HPDE6-E6E7 (cell line): ENCODE measurements around the gene HPS4.

ENCODE experiments used
- DNase-seq: peaks from one replicate; pipeline ENCODE4 v3.0.0; 2011; ENCODE audit warnings: missing footprints; ENCODE audit errors: extremely low spot score

HPS4 gene

DNA sequence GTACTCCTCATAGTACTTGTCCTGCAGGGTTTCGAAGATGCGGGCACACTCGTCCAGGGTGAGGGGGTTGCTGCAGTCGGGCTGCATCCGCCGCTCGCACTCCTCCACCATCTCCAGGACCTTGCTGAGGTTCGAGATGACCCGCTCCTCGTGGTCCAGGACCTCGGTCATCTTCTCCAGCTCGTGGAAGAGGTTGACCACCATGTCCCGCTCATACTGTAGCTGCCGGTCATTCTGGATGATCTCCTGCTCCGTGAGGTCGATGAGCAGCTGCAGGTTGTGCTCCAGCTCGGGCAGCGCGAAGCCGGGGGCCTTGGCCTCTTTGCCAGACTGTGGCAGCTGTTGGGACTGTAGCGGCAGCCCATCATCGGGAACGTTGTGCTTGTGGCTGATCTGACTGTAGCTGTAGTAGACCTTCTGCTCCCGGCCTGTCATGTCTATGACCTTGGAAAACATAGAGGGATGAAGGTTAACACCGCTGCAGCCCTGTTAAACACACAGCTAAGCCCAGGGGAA is 15.7 kb upstream of the HPS4 start:
- no peak for DNase-seq

DNA sequence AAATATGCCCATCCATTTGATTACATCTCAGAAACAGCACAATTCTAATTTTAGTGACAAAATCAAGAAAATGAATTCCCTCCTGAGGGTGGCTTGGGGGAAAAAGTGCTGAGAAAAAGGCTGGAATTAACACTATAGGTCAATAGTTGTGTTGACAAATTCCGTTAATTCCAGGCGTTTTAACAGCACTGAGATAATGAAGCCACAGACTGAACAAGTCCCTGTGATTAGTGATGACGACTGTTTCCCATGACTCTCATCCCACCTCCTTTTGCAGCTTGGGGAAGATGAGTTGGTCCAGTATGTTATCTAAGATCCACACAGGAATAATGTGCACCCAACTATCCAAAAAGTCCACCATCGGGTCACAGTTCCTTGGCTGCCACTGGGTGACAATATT is 12.9 kb upstream of the HPS4 start:
- DNase-seq = no peak

GRCh38 chr22:26494506-26494905 is 10.9 kb upstream of the HPS4 start:
- no peak for DNase-seq

DNA sequence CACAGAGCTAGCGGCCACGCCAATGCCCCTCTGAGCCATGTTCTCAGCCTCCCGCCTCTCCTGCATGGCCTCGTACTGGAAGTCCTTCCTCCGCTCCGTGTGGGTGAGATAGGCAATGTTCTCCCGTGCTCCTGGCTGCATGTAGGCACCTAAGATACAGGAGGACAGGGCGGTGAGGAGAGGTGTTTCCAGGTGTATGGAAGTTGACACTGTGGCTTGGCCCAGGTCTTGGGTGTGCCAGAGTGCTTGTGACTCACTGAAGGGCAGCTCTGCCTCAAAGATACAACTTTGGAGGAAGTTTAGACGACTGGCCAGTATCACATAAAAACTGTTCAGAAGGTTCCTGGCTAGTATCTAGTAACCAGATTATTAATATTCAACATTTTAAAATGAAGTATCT is 8.6 kb upstream of the HPS4 start:
- no peak for DNase-seq

DNA sequence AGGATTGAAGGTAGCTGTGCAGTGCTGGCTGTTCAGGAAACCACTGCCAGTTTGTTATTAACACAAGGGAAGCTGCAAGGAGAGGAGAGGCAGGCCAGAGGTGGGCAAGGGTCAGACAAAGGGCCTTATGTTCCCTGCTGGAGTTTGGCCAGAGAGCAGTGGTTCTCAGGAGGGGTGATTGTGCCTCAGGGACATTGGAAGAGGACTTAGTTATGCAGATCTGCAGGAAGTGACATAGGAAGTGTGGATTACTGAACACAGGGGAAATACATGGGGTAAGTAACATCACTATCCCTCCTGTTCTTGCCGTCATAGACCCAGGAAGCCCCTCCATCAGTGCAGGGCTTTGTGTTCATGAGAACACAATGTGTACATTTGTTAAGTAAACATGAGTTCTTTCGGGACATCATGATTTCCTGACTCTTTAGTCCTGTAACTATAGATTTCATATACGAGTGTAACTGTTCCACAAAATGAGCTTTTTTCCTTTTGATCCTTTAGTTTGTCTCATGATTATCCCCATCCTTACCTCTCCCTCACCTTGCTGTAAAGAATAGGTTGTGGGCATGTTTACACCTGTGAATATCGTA is 6.0 kb upstream of the HPS4 start:
- no peak for DNase-seq

DNA sequence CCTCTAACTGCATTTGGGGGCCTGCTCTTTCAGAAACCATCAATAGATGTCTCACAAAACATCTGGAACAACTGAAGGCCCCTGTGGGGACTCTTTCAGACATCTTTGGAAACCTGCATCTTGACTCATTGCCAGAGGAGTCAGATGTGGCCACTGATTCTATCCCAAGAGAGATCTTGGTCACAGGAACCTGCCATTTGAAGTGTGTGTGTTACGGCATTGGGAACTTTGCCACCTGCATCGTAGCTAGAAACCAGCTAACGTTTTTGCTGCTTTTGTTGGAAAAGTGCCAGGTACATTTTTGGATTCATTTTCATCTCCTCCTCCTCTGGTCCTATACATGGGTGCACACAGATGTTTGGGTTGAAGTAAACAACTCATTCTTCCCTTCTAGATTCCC is 4.4 kb upstream of the HPS4 start:
- no peak for DNase-seq

GRCh38 chr22:26486394-26486793 is 2.8 kb upstream of the HPS4 start:
- DNase-seq = no peak

DNA sequence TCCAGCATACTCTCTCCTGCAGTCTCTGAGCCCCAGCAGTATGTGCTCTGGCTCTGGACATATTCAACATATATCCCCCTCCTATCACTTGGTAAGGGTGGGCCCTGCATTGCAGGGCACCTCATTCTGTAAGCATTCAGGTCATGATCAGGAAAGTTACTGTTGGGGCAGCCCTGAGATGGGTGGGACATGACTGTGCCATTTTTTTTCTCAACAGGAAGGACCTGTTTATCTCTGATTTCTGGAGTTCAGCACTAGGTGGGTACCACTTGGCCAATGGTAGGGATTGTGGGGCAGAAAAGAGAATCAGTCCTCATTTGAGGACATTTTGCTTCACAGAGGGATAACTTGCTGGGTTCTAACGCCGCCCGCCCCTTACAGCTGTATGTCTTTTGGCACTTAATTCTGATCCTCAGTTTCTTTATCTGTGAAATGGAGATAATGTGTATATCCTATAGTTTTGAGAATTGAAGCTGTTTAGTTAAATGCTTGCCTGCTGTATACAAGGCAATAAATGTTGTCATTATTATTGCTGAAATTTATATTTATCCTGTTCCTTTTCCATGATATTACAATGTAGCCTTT is 2.3 kb upstream of the HPS4 start:
- no peak for DNase-seq

- no peak for DNase-seq
Observed at GRCh38 chr22:26485013-26485412, 1.4 kb upstream of the HPS4 start.

DNA sequence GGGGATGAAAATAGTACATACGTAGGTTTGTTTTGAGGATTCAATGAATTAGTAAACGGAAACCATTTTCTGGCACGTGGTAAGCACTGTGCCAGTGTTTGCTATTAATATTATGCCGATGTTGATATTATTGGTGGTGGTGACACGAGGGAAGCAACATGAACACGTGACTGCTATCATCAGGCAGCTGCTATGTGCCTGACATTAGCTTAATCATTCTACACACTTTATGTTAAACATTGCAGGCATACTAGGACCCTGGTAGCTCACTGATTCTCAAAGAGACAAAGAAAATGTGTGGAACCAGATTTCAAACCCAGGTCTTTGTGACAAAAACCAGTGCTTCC is 750 bp upstream of the HPS4 start:
- DNase-seq = no peak

- DNase-seq = no peak
Observed at GRCh38 chr22:26483043-26483438, 542 bp downstream of the HPS4 start.

- DNase-seq = no peak
Observed at GRCh38 chr22:26482161-26482560, 1.4 kb downstream of the HPS4 start.

- DNase-seq = no peak
Observed at GRCh38 chr22:26481694-26482093, 1.9 kb downstream of the HPS4 start.

DNA sequence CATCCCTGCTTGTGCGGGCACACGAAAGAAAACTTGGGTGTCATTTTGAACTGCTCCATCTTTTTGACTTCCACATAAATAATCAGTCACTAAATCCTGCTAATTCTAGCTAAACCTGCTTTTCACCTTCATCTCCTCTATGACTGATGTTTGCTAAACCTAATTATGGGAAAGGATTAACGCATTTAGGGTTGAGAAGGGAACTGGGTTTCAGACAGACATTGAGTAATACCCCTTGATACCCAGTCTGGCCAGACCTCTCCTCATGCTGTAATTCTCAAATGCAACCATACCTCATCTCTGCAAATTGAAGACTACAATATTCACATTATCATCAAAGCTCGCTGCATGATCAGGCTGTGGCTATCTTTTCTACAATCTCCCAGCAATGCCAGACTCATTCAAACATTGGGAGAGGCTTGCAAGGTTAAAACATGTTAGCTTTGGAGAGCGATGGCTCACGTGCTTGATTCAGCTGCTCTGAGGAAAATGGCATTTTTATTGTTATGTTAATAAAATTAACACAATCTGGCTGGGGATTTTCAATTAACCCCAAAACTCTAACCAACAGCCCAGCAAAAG is 2.4 kb downstream of the HPS4 start:
- DNase-seq = no peak

- no peak for DNase-seq
Observed at GRCh38 chr22:26480611-26480932, 3.0 kb downstream of the HPS4 start.

DNA sequence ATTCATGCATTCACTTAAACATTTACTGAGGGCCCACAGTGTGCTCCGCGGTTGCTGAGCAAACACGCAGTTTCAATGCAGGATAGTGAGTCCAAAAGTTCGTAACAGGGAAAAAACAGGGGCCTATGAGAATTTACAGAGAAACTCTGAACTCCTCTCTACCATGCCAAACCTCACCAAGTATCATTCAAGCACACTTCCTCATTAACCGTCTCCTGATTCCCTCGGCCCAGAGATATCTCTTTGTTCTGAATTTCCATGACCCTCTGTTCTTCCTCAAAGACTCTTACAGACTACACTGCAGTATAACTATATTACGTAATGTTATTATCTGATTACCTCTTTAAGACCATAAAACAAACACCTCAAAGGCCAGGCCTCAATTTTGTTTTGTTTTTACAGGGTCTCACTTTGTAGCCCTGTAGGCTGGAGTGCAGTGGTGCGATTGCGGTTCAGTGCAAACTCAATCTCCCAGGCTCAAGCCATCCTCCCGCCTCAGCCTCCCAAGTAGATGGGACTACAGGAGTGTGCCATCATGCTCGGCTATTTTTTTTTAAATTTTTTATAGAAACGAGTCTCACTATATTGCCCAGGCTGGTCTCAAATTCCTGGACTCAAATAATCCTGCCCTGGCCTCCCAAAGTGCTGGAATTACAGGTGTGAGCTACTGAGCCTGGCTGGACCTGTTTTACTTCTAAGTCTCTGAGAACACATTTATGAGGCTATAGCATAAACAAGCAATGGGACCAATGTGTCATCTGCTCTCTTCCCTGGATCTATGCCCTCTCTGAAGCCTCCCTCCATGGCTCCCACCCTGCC is 3.6 kb downstream of the HPS4 start:
- no peak for DNase-seq

DNA sequence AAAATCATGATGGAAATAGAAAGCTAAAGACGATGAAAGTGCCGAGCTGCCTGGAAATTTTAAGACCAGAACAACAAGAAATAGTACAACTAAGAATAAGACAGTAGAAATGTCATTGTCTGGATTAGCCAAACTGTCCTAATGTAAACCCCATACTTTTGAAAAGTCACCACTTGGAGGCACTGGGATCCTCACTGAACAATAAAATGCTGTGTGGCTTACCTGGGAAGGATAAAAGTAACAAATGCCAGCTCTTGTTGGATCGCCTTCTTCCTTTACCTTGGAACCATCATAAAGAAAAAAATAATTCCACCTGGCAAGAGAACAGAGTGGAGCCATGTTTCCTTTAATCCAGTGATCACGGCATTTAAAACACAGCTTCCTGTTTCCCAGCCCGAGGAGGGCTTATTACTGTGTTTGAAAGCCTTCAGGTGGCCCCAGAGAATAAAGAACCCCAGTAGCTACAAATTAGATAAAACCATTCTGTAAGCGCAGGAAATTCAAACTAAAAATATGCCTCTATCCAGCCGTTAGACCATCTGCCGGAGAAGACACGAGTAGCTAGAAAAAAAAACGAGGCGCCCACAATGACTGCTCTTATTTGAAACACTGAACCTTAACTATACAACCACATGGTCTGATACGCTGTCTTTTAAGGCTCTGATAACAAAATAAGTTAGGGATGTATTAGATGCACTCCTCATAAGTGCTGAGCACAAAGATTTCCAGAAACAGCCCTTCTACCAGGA is 4.4 kb downstream of the HPS4 start:
- DNase-seq = no peak

DNA sequence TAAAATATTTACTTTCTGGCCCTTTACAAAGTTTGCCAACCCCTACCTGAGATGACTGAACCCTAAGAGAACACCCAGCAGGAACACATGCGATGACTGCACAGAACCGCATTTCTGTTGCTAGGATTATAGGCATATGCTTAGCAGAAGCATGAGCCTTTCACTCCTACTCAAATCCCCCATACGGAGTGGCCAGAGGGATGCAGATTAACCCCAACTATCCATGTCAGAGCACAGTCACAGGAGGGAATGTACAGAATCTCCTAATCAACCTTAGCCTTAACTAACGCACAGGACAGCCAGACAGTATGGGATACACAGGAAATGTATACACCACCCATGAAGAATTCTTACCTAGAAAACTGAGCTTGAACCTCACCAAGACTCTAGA is 6.2 kb downstream of the HPS4 start:
- no peak for DNase-seq

GRCh38 chr22:26476705-26477340 is 6.8 kb downstream of the HPS4 start:
- DNase-seq = no peak

DNA sequence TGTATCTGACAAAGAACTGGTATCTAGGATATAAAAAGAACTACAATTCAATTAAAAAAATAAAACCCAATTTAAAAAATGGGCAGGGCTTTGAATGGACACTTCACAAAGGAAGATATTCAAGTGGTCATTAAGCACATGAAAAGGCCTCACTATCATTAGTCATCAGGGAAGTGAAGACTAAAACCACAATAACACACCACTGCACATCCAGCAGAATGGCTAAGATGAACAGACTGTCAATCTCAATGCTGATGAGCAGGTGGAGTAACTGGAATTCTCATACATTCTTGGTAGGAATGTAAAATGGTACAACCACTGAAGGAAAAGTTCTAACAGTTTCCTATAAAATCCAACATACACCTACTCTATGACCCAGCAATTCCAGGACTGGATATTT is 8.9 kb downstream of the HPS4 start:
- DNase-seq = peak; percentile 26

DNA sequence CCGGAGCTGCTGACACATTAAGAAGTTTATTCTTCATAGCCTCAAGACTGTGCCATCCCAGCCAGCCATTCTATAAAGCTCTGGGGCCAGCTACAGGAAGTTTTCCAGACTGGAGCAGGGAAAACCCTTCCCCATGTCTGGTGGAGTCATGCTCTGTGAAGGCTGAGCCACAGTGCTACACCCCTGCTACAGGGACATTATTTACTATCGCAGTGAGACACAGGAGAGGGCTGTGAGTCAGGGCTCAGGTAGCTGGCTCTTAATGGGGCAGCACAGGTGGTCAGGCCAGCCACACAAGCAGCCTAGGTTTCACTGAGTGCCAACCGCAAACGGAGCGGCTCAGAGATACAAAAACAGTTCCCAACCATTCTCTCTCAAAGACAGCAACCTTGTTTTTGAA is 12.1 kb downstream of the HPS4 start:
- DNase-seq = peak; percentile 98

DNA sequence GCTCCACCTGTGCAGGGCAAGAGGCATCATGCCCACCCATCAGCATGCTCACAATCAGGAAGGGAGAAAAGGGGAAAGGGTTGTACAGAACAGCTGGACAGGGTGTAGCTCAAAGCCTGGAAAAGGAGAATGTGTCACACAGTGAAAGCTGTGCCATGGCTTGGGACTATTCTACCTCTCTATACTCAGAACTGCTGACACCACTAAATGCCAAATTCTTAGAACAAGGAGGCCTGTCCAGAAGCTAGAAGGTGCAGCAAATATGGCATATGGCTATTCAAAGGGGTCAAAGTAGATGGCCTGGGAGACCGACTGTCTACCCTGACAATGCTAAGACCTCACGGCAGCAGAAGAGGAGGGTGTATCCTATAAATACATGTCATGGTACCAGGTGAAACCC is 12.8 kb downstream of the HPS4 start:
- DNase-seq = no peak
